ENCODE measurements around the gene KLF11. TPM values are rescaled to one million over a fixed set of nuclear protein-coding genes. Genes with fewer than 3 reads are reported as not detected.
A peak's percentile ranks its signal among the peaks of the same experiment; 100 is the strongest.

Gene KLF11
- total and polyA plus RNA-seq, 2 of the 8 experiments (the other 6 are each of a cell fraction or from before 2014, with no cell fraction given) = 6.4 to 10.1 TPM

DNA sequence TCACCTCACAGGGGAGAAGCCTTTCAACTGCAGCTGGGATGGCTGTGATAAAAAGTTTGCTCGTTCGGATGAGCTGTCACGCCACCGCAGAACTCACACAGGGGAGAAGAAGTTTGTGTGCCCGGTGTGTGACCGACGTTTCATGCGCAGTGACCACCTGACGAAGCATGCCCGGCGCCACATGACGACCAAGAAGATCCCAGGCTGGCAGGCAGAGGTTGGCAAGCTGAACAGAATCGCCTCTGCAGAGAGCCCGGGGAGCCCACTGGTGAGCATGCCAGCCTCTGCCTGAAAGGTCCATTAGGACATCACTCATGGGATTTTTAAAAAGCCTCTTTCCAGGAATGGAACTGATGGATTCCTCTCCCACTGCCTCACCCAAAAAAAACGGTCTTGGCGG, 8.9 kb downstream of the KLF11 start:
- ChIA-PET POLR2A (ENCODE audit: partially characterized antibody) (interaction anchor here (0.7 to 1.4 kb wide), 3 partner anchors 9 to 20 kb away, joined by 3 to 4 read pairs (median 4); partner anchors contain the start of gene KLF11), CTCF (ENCODE audit: partially characterized antibody) (interaction anchor here (0.6 to 2.2 kb wide), 11 partner anchors 8 to 275 kb away, joined by 3 to 8 read pairs (median 3); no protein-coding TSS in a partner anchor)
- H2BK15ac ChIP-seq (ENCODE audit: low read length) = no peak overlapping the region
- no peak overlapping the region for H3K4me2 ChIP-seq (ENCODE audit: insufficient read depth in 1 of 2, low read depth in 2 of 2, low read length in 2 of 2)
- no peaks in the 10 kb centered on the region for H3K79me1 ChIP-seq (ENCODE audit: low read depth, low read length)
- no peaks in the 10 kb centered on the region for H3K9me3 ChIP-seq (ENCODE audit: insufficient read depth in 2 of 2, low read depth in 1 of 2, low read length in 1 of 2)
- peaks cover 0 to 5% (median under 1%) of the 10 kb centered on the region in 4 experiments; a peak in 3 of 7 replicates for H3K4me1 ChIP-seq (replicated peaks in 1 of 4; ENCODE audit: control insufficient read depth in 3 of 4, insufficient read depth in 4 of 4, low read length in 3 of 4)
- peaks cover 0 to 28% (median 2%) of the 10 kb centered on the region in 4 experiments; a peak in 2 of 8 replicates for H3K36me3 ChIP-seq (ENCODE audit: control insufficient read depth in 2 of 4, insufficient read depth in 4 of 4, low read length in 3 of 4)
- DNase-seq (ENCODE audit: low read depth in 1 of 2, low spot score in 2 of 2) = no peak
- H4K5ac ChIP-seq (ENCODE audit: insufficient read length, low read depth, low read length) = no peak overlapping the region
- no peaks in the 10 kb centered on the region for H3K79me2 ChIP-seq (ENCODE audit: control insufficient read depth in 1 of 2, insufficient read depth in 2 of 2, low read length in 2 of 2)
- H4K20me1 ChIP-seq (replicated peaks in 1 of 2; ENCODE audit: control insufficient read depth in 1 of 2, insufficient read depth in 2 of 2, low read length in 2 of 2) = peaks cover 0 to 2% of the 10 kb centered on the region in 2 experiments
- H4K91ac ChIP-seq (replicated peaks; ENCODE audit: insufficient read length, low read length) = no peak overlapping the region
- no peak overlapping the region for H2BK5ac ChIP-seq (ENCODE audit: low read depth, low read length)
- H3K27ac ChIP-seq (ENCODE audit: low read depth, low read length) = no peak overlapping the region
- no peak overlapping the region for H2AK5ac ChIP-seq (ENCODE audit: low read depth, low read length)
- FAIRE-seq = no peak
- no peak overlapping the region for H3K4me3 ChIP-seq (ENCODE audit: extremely low read depth in 1 of 4, insufficient read depth in 2 of 4, low read depth in 3 of 4, low read length in 4 of 4)
- H3K18ac ChIP-seq (ENCODE audit: extremely low read depth, low read length) = no peak overlapping the region
- H2BK12ac ChIP-seq (ENCODE audit: low read depth, low read length) = no peak overlapping the region
- H2BK20ac ChIP-seq (ENCODE audit: low read length) = no peak overlapping the region
- no peak overlapping the region for H4K8ac ChIP-seq (ENCODE audit: extremely low read depth, insufficient read depth, low read length)
- WGBS, 2 experiments (ENCODE audit: extremely low coverage in 1 of 2, insufficient coverage in 1 of 2, insufficient read length in 1 of 2, insufficient replicate concordance in 2 of 2, low coverage in 1 of 2, low lambda C conversion rate in 2 of 2, missing lambda C conversion rate in 1 of 2) = 88% methylated on average over 16 of the region's 16 CpGs; no CpG with 5 or more reads in 1 of the 2 experiments
- no peaks in the 10 kb centered on the region; the same call in 1 of the 2 replicates for H3K23me2 ChIP-seq (ENCODE audit: low read depth, low read length)
- peak overlapping the region; percentile 9 for H3K23ac ChIP-seq (ENCODE audit: insufficient read length)
- no peak overlapping the region for H2BK120ac ChIP-seq (replicated peaks; ENCODE audit: low read depth, low read length)
- H3K27me3 ChIP-seq (replicated peaks in 1 of 4; ENCODE audit: control insufficient read depth in 3 of 4, extremely low read depth in 1 of 4, insufficient read depth in 3 of 4, low read length in 3 of 4) = no peaks in the 10 kb centered on the region
- H2AFZ ChIP-seq (ENCODE audit: low read length) = no peak overlapping the region
- H3K56ac ChIP-seq (replicated peaks; ENCODE audit: insufficient read length, low read depth, low read length) = no peak overlapping the region
- no peak overlapping the region for H3K14ac ChIP-seq (ENCODE audit: insufficient read length)
- H3K4ac ChIP-seq (replicated peaks; ENCODE audit: insufficient read length, low read depth, low read length) = no peak overlapping the region
- no peak overlapping the region for H3K9ac ChIP-seq (replicated peaks in 1 of 4; ENCODE audit: extremely low read depth in 1 of 4, low read depth in 3 of 4, low read length in 3 of 4)
- TF ChIP-seq, protein P1, sequence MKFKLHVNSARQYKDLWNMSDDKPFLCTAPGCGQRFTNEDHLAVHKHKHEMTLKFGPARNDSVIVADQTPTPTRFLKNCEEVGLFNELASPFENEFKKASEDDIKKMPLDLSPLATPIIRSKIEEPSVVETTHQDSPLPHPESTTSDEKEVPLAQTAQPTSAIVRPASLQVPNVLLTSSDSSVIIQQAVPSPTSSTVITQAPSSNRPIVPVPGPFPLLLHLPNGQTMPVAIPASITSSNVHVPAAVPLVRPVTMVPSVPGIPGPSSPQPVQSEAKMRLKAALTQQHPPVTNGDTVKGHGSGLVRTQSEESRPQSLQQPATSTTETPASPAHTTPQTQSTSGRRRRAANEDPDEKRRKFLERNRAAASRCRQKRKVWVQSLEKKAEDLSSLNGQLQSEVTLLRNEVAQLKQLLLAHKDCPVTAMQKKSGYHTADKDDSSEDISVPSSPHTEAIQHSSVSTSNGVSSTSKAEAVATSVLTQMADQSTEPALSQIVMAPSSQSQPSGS (IDR thresholded peaks at IDR 0.05; ENCODE audit: low read length) = no peak
- TF ChIP-seq POU5F1 (IDR thresholded peaks at IDR 0.05; ENCODE audit: low read depth, low read length) (no peak), SIRT6 (IDR thresholded peaks at IDR 0.05; ENCODE audit: low read length) (no peak), CHD1 (IDR thresholded peaks at IDR 0.05; ENCODE audit: low read depth, low read length) (no peak), RAD21 (IDR thresholded peaks at IDR 0.05 in 1 of 2, conservative IDR thresholded peaks at IDR 0.05 in 1 of 2; ENCODE audit: low read depth in 2 of 2, low read length in 2 of 2) (no peak), KDM5A (IDR thresholded peaks at IDR 0.05; ENCODE audit: low read length) (no peak), SP4 (IDR thresholded peaks at IDR 0.05; ENCODE audit: low read length) (no peak), HDAC6 (IDR thresholded peaks at IDR 0.05; ENCODE audit: low read depth, low read length) (no peak), HDAC2 (IDR thresholded peaks at IDR 0.05; ENCODE audit: borderline replicate concordance in 1 of 2, low read depth in 2 of 2, low read length in 2 of 2) (no peak), JUN (IDR thresholded peaks at IDR 0.05; ENCODE audit: low read depth, low read length) (no peak)
- TF ChIP-seq, protein P2, sequence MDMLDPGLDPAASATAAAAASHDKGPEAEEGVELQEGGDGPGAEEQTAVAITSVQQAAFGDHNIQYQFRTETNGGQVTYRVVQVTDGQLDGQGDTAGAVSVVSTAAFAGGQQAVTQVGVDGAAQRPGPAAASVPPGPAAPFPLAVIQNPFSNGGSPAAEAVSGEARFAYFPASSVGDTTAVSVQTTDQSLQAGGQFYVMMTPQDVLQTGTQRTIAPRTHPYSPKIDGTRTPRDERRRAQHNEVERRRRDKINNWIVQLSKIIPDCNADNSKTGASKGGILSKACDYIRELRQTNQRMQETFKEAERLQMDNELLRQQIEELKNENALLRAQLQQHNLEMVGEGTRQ (IDR thresholded peaks at IDR 0.05; ENCODE audit: low read length) = no peak
